ENCODE results near the gene MAST4. TPM values are rescaled to one million over a fixed set of nuclear protein-coding genes. Genes with fewer than 3 reads are reported as not detected.
A peak's percentile ranks its signal among the peaks of the same experiment; 100 is the strongest.

The MAST4 gene
- polyA plus RNA-seq, 1 donor (not counting 4 experiments of a cell fraction or from before 2014, with no cell fraction given), result 19.8 TPM

DNA sequence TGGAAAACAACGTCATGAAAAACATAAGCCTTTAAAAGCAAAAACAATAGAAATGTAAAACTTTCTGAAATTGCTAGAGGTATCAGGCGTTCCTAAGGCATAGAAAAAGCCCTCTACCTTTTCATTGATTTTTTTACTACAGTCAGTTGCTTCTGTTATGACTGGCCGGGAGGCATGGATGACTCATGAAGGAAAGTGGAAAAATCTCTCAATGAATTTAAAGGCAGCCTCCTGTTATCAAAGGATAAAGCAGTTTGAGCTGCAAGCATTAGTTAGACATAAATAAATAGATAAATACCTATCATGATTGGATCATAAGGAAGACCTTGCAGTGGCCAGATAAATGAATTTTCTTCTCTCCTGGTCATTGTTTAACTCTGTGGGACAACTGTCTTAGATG, 281.6 kb downstream of the MAST4 start:
- Histone ChIP-seq H4K20me1 (ENCODE audit: control insufficient read depth, extremely low read depth, insufficient read depth, low read length) (no peaks in the 10 kb centered on the region), H3K27ac (ENCODE audit: control insufficient read depth, insufficient read depth, low read length) (peak overlapping the region; percentile 4), H3K9me3 (ENCODE audit: control insufficient read depth, low read depth, low read length) (no peaks in the 10 kb centered on the region), H3K4me3 (ENCODE audit: control insufficient read depth in 2 of 3, extremely low read depth in 1 of 3, insufficient read depth in 2 of 3, low read depth in 1 of 3, low read length in 3 of 3) (no peak overlapping the region), H3K79me2 (ENCODE audit: control insufficient read depth, insufficient read depth, low read length) (no peaks in the 10 kb centered on the region), H2AFZ (ENCODE audit: control insufficient read depth, low read length) (no peak overlapping the region), H3K4me2 (ENCODE audit: control insufficient read depth, extremely low read depth, insufficient read depth, low read depth, low read length) (peak overlapping the region; percentile 33), H3K4me1 (ENCODE audit: control insufficient read depth, extremely low read depth, insufficient read depth, low read length) (peaks cover 32% of the 10 kb centered on the region), H3K9ac (ENCODE audit: control insufficient read depth, extremely low read depth, insufficient read depth, low read length) (no peak overlapping the region), H3K36me3 (ENCODE audit: control insufficient read depth in 2 of 2, extremely low read depth in 1 of 2, insufficient read depth in 2 of 2, low read length in 2 of 2) (no peaks in the 10 kb centered on the region), H3K9me1 (ENCODE audit: control insufficient read depth, extremely low read depth, insufficient read depth, low read length) (peaks cover 2% of the 10 kb centered on the region), H3K27me3 (ENCODE audit: control insufficient read depth, extremely low read depth, insufficient read depth, low read length) (no peaks in the 10 kb centered on the region)
- TF ChIP-seq, protein P1, sequence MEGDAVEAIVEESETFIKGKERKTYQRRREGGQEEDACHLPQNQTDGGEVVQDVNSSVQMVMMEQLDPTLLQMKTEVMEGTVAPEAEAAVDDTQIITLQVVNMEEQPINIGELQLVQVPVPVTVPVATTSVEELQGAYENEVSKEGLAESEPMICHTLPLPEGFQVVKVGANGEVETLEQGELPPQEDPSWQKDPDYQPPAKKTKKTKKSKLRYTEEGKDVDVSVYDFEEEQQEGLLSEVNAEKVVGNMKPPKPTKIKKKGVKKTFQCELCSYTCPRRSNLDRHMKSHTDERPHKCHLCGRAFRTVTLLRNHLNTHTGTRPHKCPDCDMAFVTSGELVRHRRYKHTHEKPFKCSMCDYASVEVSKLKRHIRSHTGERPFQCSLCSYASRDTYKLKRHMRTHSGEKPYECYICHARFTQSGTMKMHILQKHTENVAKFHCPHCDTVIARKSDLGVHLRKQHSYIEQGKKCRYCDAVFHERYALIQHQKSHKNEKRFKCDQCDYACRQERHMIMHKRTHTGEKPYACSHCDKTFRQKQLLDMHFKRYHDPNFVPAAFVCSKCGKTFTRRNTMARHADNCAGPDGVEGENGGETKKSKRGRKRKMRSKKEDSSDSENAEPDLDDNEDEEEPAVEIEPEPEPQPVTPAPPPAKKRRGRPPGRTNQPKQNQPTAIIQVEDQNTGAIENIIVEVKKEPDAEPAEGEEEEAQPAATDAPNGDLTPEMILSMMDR (optimal IDR thresholded peaks at IDR 0.05 in 1 of 3, IDR thresholded peaks at IDR 0.05 in 1 of 3, conservative IDR thresholded peaks at IDR 0.05 in 1 of 3; ENCODE audit: extremely low read depth in 1 of 3, insufficient read depth in 2 of 3, low read length in 3 of 3), result no peak
- TF ChIP-seq EZH2 (IDR thresholded peaks at IDR 0.05; ENCODE audit: low read length), result no peak
- dilution Hi-C loops (cut with MboI; ENCODE audit: extremely low pct_ligation_motif_present, low sequenced_read_pairs), result no loop called here
- peak; percentile 80 for FAIRE-seq
- DNase-seq (ENCODE audit: low read depth, low spot score), result no peak

DNA sequence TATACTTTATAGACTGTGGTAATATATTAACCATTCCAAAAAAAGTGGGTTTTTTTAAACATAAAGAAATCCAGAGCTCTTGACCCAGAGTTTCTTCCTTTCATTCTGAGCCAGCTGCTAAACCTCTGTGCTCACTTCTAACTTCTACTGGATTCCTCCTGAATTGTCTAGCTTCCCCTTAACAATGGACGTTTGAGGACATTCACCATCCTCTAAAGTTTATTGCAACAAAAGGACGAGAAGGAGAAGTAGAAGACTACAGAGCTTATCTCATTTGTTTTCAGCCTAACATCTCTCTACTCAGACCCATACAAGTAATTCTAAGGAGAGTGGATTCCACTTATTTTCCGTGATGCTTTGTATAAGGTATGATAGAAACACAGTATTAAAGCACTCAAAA, 284.2 kb downstream of the MAST4 start:
- FAIRE-seq (no peak), DNase-seq (ENCODE audit: low read depth, low spot score) (no peak)
- dilution Hi-C loops (cut with MboI; ENCODE audit: extremely low pct_ligation_motif_present, low sequenced_read_pairs), result no loop called here
- no peak overlapping the region for H3K9ac ChIP-seq (ENCODE audit: control insufficient read depth, extremely low read depth, insufficient read depth, low read length)
- H3K27ac ChIP-seq (ENCODE audit: control insufficient read depth, insufficient read depth, low read length), result no peak overlapping the region
- no peak overlapping the region for H2AFZ ChIP-seq (ENCODE audit: control insufficient read depth, low read length)
- H3K4me2 ChIP-seq (ENCODE audit: control insufficient read depth, extremely low read depth, insufficient read depth, low read depth, low read length), result no peak overlapping the region
- H3K36me3 ChIP-seq (ENCODE audit: control insufficient read depth in 2 of 2, extremely low read depth in 1 of 2, insufficient read depth in 2 of 2, low read length in 2 of 2), result no peaks in the 10 kb centered on the region
- H3K9me1 ChIP-seq (ENCODE audit: control insufficient read depth, extremely low read depth, insufficient read depth, low read length), result peaks cover 2% of the 10 kb centered on the region
- no peak for TF ChIP-seq EZH2 (IDR thresholded peaks at IDR 0.05; ENCODE audit: low read length)
- peaks cover 36% of the 10 kb centered on the region for H3K4me1 ChIP-seq (ENCODE audit: control insufficient read depth, extremely low read depth, insufficient read depth, low read length)
- H3K4me3 ChIP-seq (ENCODE audit: control insufficient read depth in 2 of 3, extremely low read depth in 1 of 3, insufficient read depth in 2 of 3, low read depth in 1 of 3, low read length in 3 of 3), result no peak overlapping the region
- no peaks in the 10 kb centered on the region for H3K79me2 ChIP-seq (ENCODE audit: control insufficient read depth, insufficient read depth, low read length)
- H3K27me3 ChIP-seq (ENCODE audit: control insufficient read depth, extremely low read depth, insufficient read depth, low read length), result no peaks in the 10 kb centered on the region
- H3K9me3 ChIP-seq (ENCODE audit: control insufficient read depth, low read depth, low read length), result no peaks in the 10 kb centered on the region
- no peaks in the 10 kb centered on the region for H4K20me1 ChIP-seq (ENCODE audit: control insufficient read depth, extremely low read depth, insufficient read depth, low read length)

Measured in keratinocyte (primary cell).